ENCODE data around the gene HOMER1.

GRCh38 chr5:79547429-79547822 lies 33.5 kb upstream of the HOMER1 start:
- TF ChIP-seq TAF1 (IDR thresholded peaks at IDR 0.05; ENCODE audit: borderline replicate concordance, low read depth, low read length), result no peak
- TF ChIP-seq POLR2AphosphoS5 (IDR thresholded peaks at IDR 0.05; ENCODE audit: low read depth, low read length), result no peak
